ENCODE results near the gene PATE1. TPM values are rescaled to one million over a fixed set of nuclear protein-coding genes. Genes with fewer than 3 reads are reported as not detected.

The PATE1 gene
- total RNA-seq, 1 donor, result not detected

GRCh38 chr11:125768336-125769046 lies 22.4 kb downstream of the PATE1 start:
- H3K4me3 ChIP-seq (ENCODE audit: low read depth, low read length), result no peak overlapping the region
- TF ChIP-seq, protein P1, sequence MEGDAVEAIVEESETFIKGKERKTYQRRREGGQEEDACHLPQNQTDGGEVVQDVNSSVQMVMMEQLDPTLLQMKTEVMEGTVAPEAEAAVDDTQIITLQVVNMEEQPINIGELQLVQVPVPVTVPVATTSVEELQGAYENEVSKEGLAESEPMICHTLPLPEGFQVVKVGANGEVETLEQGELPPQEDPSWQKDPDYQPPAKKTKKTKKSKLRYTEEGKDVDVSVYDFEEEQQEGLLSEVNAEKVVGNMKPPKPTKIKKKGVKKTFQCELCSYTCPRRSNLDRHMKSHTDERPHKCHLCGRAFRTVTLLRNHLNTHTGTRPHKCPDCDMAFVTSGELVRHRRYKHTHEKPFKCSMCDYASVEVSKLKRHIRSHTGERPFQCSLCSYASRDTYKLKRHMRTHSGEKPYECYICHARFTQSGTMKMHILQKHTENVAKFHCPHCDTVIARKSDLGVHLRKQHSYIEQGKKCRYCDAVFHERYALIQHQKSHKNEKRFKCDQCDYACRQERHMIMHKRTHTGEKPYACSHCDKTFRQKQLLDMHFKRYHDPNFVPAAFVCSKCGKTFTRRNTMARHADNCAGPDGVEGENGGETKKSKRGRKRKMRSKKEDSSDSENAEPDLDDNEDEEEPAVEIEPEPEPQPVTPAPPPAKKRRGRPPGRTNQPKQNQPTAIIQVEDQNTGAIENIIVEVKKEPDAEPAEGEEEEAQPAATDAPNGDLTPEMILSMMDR (IDR thresholded peaks at IDR 0.05; ENCODE audit: insufficient read depth, low read depth, low read length), result no peak
- no peak for DNase-seq (ENCODE audit: low read depth)

DNA sequence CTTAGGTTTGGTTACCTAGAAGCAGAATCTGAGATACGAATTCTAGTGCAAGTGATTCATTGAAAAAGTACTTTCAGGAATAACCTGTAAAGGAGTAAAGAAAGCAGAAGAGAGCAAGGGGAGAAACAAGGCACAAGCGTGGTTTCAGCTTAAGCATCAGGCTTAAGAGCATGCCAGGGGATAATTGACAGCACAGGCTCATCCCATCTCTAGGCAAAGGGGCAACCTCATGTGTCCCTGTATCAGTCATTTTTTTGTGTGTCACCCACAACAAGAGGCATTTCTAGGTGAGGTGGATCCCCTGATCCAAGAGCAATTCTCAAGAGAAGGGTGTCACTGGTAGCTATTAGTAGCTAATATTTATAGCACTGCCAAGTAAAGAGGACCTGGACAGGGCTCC lies 24.5 kb downstream of the PATE1 start:
- TF ChIP-seq, protein P1 (IDR thresholded peaks at IDR 0.05; ENCODE audit: insufficient read depth, low read depth, low read length), result no peak

DNA sequence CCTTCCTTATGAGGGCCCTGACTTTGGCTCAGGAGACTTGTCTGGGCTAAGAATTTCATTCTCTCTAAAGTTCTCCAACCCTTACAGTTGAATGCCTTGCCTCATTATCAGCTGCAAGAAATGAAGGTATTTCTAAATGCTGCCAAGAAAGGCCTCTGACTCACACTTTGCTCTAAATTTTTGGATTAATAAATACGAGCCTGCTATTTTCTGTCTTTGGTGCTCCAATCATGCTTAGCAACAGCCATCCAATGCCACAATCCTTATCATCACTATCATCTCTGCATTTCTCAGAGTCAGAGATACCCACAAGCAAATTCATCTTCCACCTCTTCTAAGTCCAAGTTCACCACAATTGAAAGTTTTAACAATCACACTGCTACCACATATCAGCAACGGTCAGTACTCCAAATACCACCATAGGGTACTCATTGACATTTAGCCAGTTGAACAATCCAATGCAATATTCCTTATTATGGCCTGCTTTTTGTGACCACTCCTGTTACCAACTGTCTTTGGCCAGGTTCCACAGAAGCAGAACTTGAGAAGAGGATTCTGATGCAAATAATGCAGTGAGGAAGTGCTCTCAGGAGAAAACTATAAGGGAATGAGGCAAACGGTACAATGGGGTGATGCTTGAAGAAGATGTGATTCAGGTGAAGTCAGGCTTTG lies 26.9 kb downstream of the PATE1 start:
- no peak overlapping the region for H3K4me3 ChIP-seq (ENCODE audit: low read depth, low read length)
- TF ChIP-seq, protein P1 (IDR thresholded peaks at IDR 0.05; ENCODE audit: insufficient read depth, low read depth, low read length), result no peak
- peak; percentile 4 for DNase-seq (ENCODE audit: low read depth)

More for the DNA sequence above, 24.5 kb downstream of the PATE1 start:
- H3K4me3 ChIP-seq (ENCODE audit: low read depth, low read length), result no peak overlapping the region
- no peak for DNase-seq (ENCODE audit: low read depth)

DNA sequence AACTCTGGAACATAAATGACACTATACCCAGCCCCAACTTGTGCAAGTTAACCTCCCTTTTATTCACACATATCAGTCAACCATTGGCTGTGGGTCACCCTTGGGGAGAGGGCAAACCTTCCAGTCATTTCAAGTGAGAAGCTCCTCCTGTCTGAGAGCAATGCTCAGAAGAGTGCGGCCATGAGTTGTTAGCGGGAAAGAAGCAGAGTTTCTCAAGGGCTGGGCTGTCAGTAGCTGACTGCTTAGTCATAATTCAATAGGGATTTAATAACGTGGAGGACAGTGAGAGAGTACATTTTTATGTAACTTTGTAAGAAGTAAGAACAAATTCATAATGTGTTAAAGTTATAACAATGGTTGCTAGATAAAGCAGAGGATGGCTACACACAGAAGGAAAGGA lies 27.4 kb downstream of the PATE1 start:
- TF ChIP-seq, protein P1 (IDR thresholded peaks at IDR 0.05; ENCODE audit: insufficient read depth, low read depth, low read length), result no peak
- no peak overlapping the region for H3K4me3 ChIP-seq (ENCODE audit: low read depth, low read length)
- no peak for DNase-seq (ENCODE audit: low read depth)

DNA sequence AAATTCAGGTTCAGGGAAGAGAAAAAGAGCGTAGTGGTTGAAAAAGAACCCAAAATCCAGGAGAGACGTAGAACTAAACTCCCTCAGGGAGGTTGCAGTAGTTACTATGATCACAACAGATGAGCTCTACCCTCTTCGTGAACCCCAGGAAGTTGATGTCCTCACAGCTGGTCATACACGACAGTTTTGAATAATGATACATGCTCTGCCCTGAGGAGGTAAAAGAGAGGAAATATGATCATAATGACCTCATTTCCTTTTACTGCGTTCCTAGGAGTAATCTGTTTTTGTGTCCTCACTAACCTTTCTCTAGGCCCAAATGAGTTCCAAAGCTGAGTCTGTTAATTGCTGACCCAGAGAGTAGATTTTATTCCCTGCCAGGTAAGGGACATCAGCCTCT lies 31.2 kb downstream of the PATE1 start:
- TF ChIP-seq, protein P1 (IDR thresholded peaks at IDR 0.05; ENCODE audit: insufficient read depth, low read depth, low read length), result no peak
- DNase-seq (ENCODE audit: low read depth), result no peak
- H3K4me3 ChIP-seq (ENCODE audit: low read depth, low read length), result no peak overlapping the region

- no peak for DNase-seq (ENCODE audit: low read depth)
- TF ChIP-seq, protein P1 (IDR thresholded peaks at IDR 0.05; ENCODE audit: insufficient read depth, low read depth, low read length), result no peak
Measured at GRCh38 chr11:125778728-125779127, 32.6 kb downstream of the PATE1 start, which contains the start of gene PATE2. Gene PATE2, minus strand, starts transcription at chr11:125778828. Its CDS starts 55 bp downstream, at chr11:125778773.

More at GRCh38 chr11:125778728-125779127, 32.6 kb downstream of the PATE1 start, which contains the start of gene PATE2:
- H3K4me3 ChIP-seq (ENCODE audit: low read depth, low read length), result no peak within 1 kb of the TSS
